Gastroesophageal sphincter (tissue), 4 donors: ENCODE data around the gene NEK3. TPM values are rescaled to one million over a fixed set of nuclear protein-coding genes. Genes with fewer than 3 reads are reported as not detected.

Experiments
- ATAC-seq: fragments of 150-250 bp; one replicate; pipeline ENCODE4 v1.9.1; 2016; ENCODE audit warnings: mild to moderate bottlenecking, moderate library complexity
- H3K27ac ChIP-seq, 4 donors: fragments of 200-600 bp; sonication (generic) in 3 of 4; 1 replicate in 3 of 4; 2 replicates in 1 of 4; pipeline ENCODE4 v1.5.1; 2016 to 2019
- H3K27me3 ChIP-seq: fragments of 200-600 bp; sonication (generic); one replicate; pipeline ENCODE4 v1.5.1; 2019
- H3K36me3 ChIP-seq, 2 donors: fragments of 200-600 bp; sonication (generic); one replicate each; pipeline ENCODE4 v1.5.1; 2019; ENCODE audit warnings: control low read depth in 1 of 2
- H3K4me1 ChIP-seq, 3 donors: fragments of 200-600 bp; sonication (generic); 1 replicate in 2 of 3; 2 replicates in 1 of 3; pipeline ENCODE4 v1.5.1; 2016 to 2019; ENCODE audit warnings: control low read depth in 2 of 3
- H3K4me3 ChIP-seq, 2 donors: fragments of 200-600 bp; sonication (generic); one replicate each; pipeline ENCODE4 v1.5.1; 2019; ENCODE audit warnings: mild to moderate bottlenecking in 1 of 2, moderate library complexity in 1 of 2
- H3K9me3 ChIP-seq, 3 donors: fragments of 200-600 bp; sonication (generic); one replicate each; pipeline ENCODE4 v1.5.1; 2017 to 2019; ENCODE audit warnings: control low read depth in 2 of 3
- EP300 ChIP-seq: sonication (generic); formaldehyde crosslinking; IDR thresholded peaks from one replicate; pipeline ENCODE4 v1.6.1; 2017; ENCODE audit warnings: antibody characterized with exemption, mild to moderate bottlenecking
- POLR2A ChIP-seq, 2 donors: fragments of 450-650 bp; IDR thresholded peaks; one replicate each; pipeline ENCODE4 v1.6.1; 2017; ENCODE audit warnings: antibody characterized with exemption in 2 of 2, mild to moderate bottlenecking in 2 of 2, moderate library complexity in 1 of 2
- POLR2AphosphoS5 ChIP-seq: sonication (generic); formaldehyde crosslinking; IDR thresholded peaks from one replicate; pipeline ENCODE4 v1.6.1; 2017; ENCODE audit warnings: antibody characterized with exemption
- WGBS, 2 donors: methylation state at CpG; one replicate each; pipeline ENCODE4 v1.1.5; 2018; ENCODE audit warnings: low coverage in 1 of 2; 5-methylcytosine and 5-hydroxymethylcytosine counted together
- total RNA-seq, 4 donors: library from RNA; depleted of rRNA; stranded (reverse); fragments of >200 nt; gene quantifications; one replicate each; pipeline ENCODE4 v1.1.0, GENCODE V29; 2016
- TF ChIP-seq, protein P1 (sequence below), 4 experiments: fragments of 200-600 bp in 2 of 4; fragments of 450-650 bp in 2 of 4; sonication (generic) in 1 of 4; IDR thresholded peaks; one replicate each; pipeline ENCODE4 v1.5.1; 2017 to 2019; ENCODE audit warnings: antibody characterized with exemption in 4 of 4, mild to moderate bottlenecking in 2 of 4, moderate library complexity in 2 of 4

Gene NEK3
- total RNA-seq, 4 donors from 2014 or later: 7.0 to 13.5 (median 10.5) TPM

DNA sequence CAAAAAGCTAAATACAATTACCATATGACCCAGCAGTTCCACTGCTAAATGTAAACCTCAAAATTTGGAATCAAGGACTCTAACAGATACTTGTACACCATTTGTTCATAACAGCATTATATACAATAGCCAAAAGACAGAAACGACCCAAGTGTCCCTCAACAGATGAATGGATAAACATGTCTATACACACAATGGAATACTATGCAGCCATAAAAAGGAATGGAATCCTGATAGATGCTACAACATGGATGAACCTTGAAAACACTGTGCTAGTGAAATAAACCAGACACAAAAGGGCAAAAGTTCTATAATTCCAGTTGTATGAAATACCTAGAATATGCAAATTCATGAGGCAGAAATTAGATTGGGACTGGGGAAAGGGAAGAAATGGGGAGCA, 12.2 kb downstream of the NEK3 start:
- ATAC-seq: no peak
- WGBS, 2 donors: 85 to 100% methylated on average over 1 of the region's 1 CpG

DNA sequence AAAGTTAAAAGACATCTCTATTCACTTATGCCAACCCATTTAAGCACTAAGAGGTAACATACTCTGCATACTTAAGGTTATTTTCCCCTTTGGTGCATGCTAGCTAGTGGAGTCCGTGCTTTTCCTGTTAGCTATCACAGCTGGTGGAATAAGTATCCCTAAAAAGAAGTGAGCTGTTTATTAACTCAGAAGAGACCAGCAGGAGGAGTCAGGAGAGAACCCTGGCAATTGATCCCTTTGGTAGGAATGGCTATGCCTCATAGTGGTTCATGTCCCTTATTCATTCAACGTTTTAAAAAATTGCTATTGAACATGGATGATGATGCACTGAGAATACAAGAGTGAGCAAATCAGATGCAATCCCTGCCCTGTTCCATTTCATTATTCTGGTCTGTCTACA, 18.1 kb downstream of the NEK3 start:
- peaks cover 0 to 89% of the 10 kb centered on the region in 2 donors for H3K36me3 ChIP-seq
- TF ChIP-seq, protein P1, sequence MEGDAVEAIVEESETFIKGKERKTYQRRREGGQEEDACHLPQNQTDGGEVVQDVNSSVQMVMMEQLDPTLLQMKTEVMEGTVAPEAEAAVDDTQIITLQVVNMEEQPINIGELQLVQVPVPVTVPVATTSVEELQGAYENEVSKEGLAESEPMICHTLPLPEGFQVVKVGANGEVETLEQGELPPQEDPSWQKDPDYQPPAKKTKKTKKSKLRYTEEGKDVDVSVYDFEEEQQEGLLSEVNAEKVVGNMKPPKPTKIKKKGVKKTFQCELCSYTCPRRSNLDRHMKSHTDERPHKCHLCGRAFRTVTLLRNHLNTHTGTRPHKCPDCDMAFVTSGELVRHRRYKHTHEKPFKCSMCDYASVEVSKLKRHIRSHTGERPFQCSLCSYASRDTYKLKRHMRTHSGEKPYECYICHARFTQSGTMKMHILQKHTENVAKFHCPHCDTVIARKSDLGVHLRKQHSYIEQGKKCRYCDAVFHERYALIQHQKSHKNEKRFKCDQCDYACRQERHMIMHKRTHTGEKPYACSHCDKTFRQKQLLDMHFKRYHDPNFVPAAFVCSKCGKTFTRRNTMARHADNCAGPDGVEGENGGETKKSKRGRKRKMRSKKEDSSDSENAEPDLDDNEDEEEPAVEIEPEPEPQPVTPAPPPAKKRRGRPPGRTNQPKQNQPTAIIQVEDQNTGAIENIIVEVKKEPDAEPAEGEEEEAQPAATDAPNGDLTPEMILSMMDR (IDR thresholded peaks at IDR 0.05): no peak
- no peak for TF ChIP-seq POLR2A (IDR thresholded peaks at IDR 0.05)
- no peak for TF ChIP-seq EP300
- no peak for TF ChIP-seq POLR2AphosphoS5
- H3K9me3 ChIP-seq: no peaks in the 10 kb centered on the region
- no peak for ATAC-seq
- no peak overlapping the region for H3K27ac ChIP-seq
- H3K4me3 ChIP-seq: no peak overlapping the region
- WGBS, 2 donors: 42 to 49% methylated on average over 2 of the region's 2 CpGs
- no peaks in the 10 kb centered on the region for H3K4me1 ChIP-seq
- no peaks in the 10 kb centered on the region for H3K27me3 ChIP-seq

More for the DNA sequence above, 12.2 kb downstream of the NEK3 start:
- TF ChIP-seq EP300: no peak
- TF ChIP-seq, protein P1 (IDR thresholded peaks at IDR 0.05): no peak
- TF ChIP-seq POLR2A (IDR thresholded peaks at IDR 0.05): no peak
- no peak for TF ChIP-seq POLR2AphosphoS5
- H3K27ac ChIP-seq: no peak overlapping the region
- no peaks in the 10 kb centered on the region for H3K27me3 ChIP-seq
- H3K4me3 ChIP-seq: no peak overlapping the region
- H3K4me1 ChIP-seq: no peaks in the 10 kb centered on the region
- H3K9me3 ChIP-seq: no peaks in the 10 kb centered on the region
- H3K36me3 ChIP-seq: peaks cover 0 to 90% of the 10 kb centered on the region in 2 donors

DNA sequence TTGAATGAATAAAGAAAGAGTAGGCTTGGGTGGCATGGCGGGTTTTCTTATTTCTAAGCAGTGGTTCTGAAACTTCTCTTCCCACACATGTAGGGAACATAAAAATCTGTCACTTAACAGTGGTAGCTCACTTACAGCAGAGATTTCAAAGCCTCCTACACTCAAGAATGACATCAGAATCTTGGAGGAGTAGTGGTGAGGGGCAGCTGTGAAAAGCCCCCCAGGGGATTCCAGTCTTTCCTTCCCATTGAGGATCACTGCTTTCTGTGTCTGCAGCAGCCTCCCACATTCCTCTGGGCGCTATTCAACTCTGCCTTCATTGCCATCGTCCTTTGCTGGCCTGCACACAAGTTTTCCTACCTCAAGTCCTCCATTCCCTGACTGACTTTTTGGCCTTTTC, 21.9 kb downstream of the NEK3 start:
- TF ChIP-seq, protein P1 (IDR thresholded peaks at IDR 0.05): no peak
- TF ChIP-seq EP300 (no peak), POLR2AphosphoS5 (no peak), POLR2A (IDR thresholded peaks at IDR 0.05) (no peak)
- H3K4me1 ChIP-seq: no peaks in the 10 kb centered on the region
- H3K36me3 ChIP-seq: peaks cover 5 to 97% of the 10 kb centered on the region in 2 donors
- no peak for ATAC-seq
- no peak overlapping the region for H3K27ac ChIP-seq
- no peak overlapping the region for H3K4me3 ChIP-seq
- 69 to 87% methylated on average over 3 of the region's 3 CpGs for WGBS, 2 donors
- no peaks in the 10 kb centered on the region for H3K9me3 ChIP-seq
- H3K27me3 ChIP-seq: no peaks in the 10 kb centered on the region

DNA sequence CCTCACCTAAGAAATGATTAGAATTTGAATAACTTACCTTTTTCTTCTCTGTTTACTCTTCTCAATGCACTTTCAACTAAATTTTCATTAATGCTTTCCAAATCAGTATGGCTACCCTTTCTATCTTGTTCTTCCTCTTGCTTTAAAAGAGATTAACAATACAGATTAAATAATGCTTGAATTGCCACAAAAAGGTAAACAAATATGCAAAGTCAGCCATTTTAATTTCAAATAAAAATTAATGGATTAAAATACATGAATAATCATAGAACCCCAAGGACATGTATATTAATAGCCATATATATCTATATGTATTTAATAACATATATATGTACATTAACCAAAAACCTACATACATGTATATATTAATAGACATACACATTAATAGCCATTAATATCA, 22.6 kb downstream of the NEK3 start:
- H3K36me3 ChIP-seq: peaks cover 5 to 97% of the 10 kb centered on the region in 2 donors
- no peak overlapping the region for H3K4me3 ChIP-seq
- H3K27ac ChIP-seq: no peak overlapping the region
- H3K9me3 ChIP-seq: no peaks in the 10 kb centered on the region
- no peaks in the 10 kb centered on the region for H3K4me1 ChIP-seq
- H3K27me3 ChIP-seq: no peaks in the 10 kb centered on the region
- ATAC-seq: no peak
- TF ChIP-seq, protein P1 (IDR thresholded peaks at IDR 0.05): no peak
- no peak for TF ChIP-seq POLR2A (IDR thresholded peaks at IDR 0.05)
- no peak for TF ChIP-seq POLR2AphosphoS5
- no peak for TF ChIP-seq EP300

DNA sequence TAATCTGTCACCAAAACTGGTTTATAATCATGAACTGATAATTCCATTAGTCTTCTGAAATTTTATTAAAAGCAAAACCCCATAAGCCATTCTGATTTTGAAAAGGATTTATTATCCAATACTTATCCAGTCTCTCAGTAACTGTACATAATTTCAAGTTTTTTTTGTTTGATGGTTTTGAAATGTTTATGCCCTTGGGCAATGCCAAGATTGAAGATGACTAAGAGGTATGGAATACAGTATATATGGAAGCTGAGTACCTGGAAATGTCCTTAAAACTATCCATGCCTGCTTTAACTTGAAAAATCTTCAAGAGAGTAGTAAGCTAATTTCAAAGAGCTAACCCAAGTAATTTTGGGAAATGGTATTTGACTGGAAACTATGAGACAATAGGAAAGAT, 28.8 kb downstream of the NEK3 start:
- Histone ChIP-seq H3K4me1 (peaks cover 0 to 26% (median 4%) of the 10 kb centered on the region in 3 donors), H3K36me3 (peaks cover under 1 to 50% of the 10 kb centered on the region in 2 donors), H3K27ac (no peak overlapping the region), H3K27me3 (no peaks in the 10 kb centered on the region), H3K4me3 (no peak overlapping the region), H3K9me3 (no peaks in the 10 kb centered on the region)
- no peak for ATAC-seq
- TF ChIP-seq EP300 (no peak), POLR2A (IDR thresholded peaks at IDR 0.05) (no peak), POLR2AphosphoS5 (no peak)
- TF ChIP-seq, protein P1 (IDR thresholded peaks at IDR 0.05): no peak
